KOPT-K1 (cell line): ENCODE data around the gene PNPLA2.

Experiments
- H3K27ac ChIP-seq: fragments of 200-600 bp; sonication (generic); 2 replicates; pipeline ENCODE4 v1.5.1; 2016; ENCODE audit warnings: antibody characterized with exemption, mild to moderate bottlenecking, low read depth, low read length; ENCODE audit not compliant: poor library complexity, severe bottlenecking
- H3K36me3 ChIP-seq: fragments of 200-600 bp; sonication (generic); 2 replicates; pipeline ENCODE4 v1.5.1; 2017; ENCODE audit warnings: antibody characterized with exemption, mild to moderate bottlenecking, low read length, moderate library complexity; ENCODE audit not compliant: insufficient read depth
- H3K9me3 ChIP-seq: fragments of 200-600 bp; sonication (generic); 2 replicates; pipeline ENCODE4 v1.5.1; 2017; ENCODE audit warnings: antibody characterized with exemption, low read length, mild to moderate bottlenecking; ENCODE audit not compliant: insufficient read depth, poor library complexity, severe bottlenecking

The PNPLA2 gene

GRCh38 chr11:802018-802617, 16.6 kb upstream of the PNPLA2 start:
- peaks cover 40% of the 10 kb centered on the region for H3K36me3 ChIP-seq
- no peaks in the 10 kb centered on the region for H3K9me3 ChIP-seq
- H3K27ac ChIP-seq: no peak overlapping the region

GRCh38 chr11:802693-803466, 15.8 kb upstream of the PNPLA2 start:
- H3K27ac ChIP-seq: peak overlapping the region; percentile 91
- H3K36me3 ChIP-seq: peaks cover 40% of the 10 kb centered on the region
- no peaks in the 10 kb centered on the region for H3K9me3 ChIP-seq

- Histone ChIP-seq H3K36me3 (peaks cover 40% of the 10 kb centered on the region), H3K27ac (peak overlapping the region; percentile 91), H3K9me3 (no peaks in the 10 kb centered on the region)
Observed at GRCh38 chr11:803467-803742, 15.3 kb upstream of the PNPLA2 start.

- peaks cover 39% of the 10 kb centered on the region for H3K36me3 ChIP-seq
- peak overlapping the region; percentile 91 for H3K27ac ChIP-seq
- no peaks in the 10 kb centered on the region for H3K9me3 ChIP-seq
Observed at GRCh38 chr11:803770-804598, 14.7 kb upstream of the PNPLA2 start.

- Histone ChIP-seq H3K36me3 (peaks cover 34% of the 10 kb centered on the region), H3K27ac (peak overlapping the region; percentile 91), H3K9me3 (no peaks in the 10 kb centered on the region)
Observed at GRCh38 chr11:804599-804964, 14.1 kb upstream of the PNPLA2 start.

- H3K27ac ChIP-seq: peak overlapping the region; percentile 97
- peaks cover 32% of the 10 kb centered on the region for H3K36me3 ChIP-seq
- H3K9me3 ChIP-seq: no peaks in the 10 kb centered on the region
Observed at GRCh38 chr11:808427-809286, 10.1 kb upstream of the PNPLA2 start.

- no peaks in the 10 kb centered on the region for H3K9me3 ChIP-seq
- H3K36me3 ChIP-seq: peaks cover 37% of the 10 kb centered on the region
- H3K27ac ChIP-seq: peak within 1 kb of the TSS; percentile 97
Observed at GRCh38 chr11:809287-810039, 9.3 kb upstream of the PNPLA2 start, which contains the start of gene RPLP2. RPLP2 (plus strand) TSS chr11:809967; CDS start chr11:810235, 268 bp downstream.

GRCh38 chr11:810040-810567, 8.6 kb upstream of the PNPLA2 start:
- H3K9me3 ChIP-seq: no peaks in the 10 kb centered on the region
- H3K36me3 ChIP-seq: peaks cover 43% of the 10 kb centered on the region
- peak overlapping the region; percentile 97 for H3K27ac ChIP-seq

- H3K27ac ChIP-seq: peak overlapping the region; percentile 97
- H3K36me3 ChIP-seq: peaks cover 55% of the 10 kb centered on the region
- no peaks in the 10 kb centered on the region for H3K9me3 ChIP-seq
Observed at GRCh38 chr11:811446-812245, 7.1 kb upstream of the PNPLA2 start.

GRCh38 chr11:812390-812789, 6.3 kb upstream of the PNPLA2 start:
- H3K27ac ChIP-seq: peak overlapping the region; percentile 97
- H3K36me3 ChIP-seq: peaks cover 55% of the 10 kb centered on the region
- no peaks in the 10 kb centered on the region for H3K9me3 ChIP-seq

- Histone ChIP-seq H3K27ac (no peak overlapping the region), H3K36me3 (peaks cover 55% of the 10 kb centered on the region), H3K9me3 (no peaks in the 10 kb centered on the region)
Observed at GRCh38 chr11:813072-813455, 5.7 kb upstream of the PNPLA2 start.

GRCh38 chr11:813456-814096, 5.1 kb upstream of the PNPLA2 start:
- Histone ChIP-seq H3K36me3 (peaks cover 55% of the 10 kb centered on the region), H3K9me3 (no peaks in the 10 kb centered on the region), H3K27ac (no peak overlapping the region)
